NT2/D1 (cell line): Measurements from ENCODE around the gene CACNB3.

Experiments used
- SUZ12 ChIP-seq: IDR thresholded peaks from 2 replicates; pipeline ENCODE4 v1.6.1; 2011; ENCODE audit not compliant: insufficient read length, insufficient read depth; ENCODE audit errors: extremely low read depth
- YY1 ChIP-seq: IDR thresholded peaks from 2 replicates; pipeline ENCODE4 v1.6.1; 2011; ENCODE audit not compliant: insufficient read length, insufficient read depth
- ZNF274 ChIP-seq: IDR thresholded peaks from 2 replicates; pipeline ENCODE4 v1.6.1; 2011; ENCODE audit warnings: mild to moderate bottlenecking, low read depth, low read length

DNA sequence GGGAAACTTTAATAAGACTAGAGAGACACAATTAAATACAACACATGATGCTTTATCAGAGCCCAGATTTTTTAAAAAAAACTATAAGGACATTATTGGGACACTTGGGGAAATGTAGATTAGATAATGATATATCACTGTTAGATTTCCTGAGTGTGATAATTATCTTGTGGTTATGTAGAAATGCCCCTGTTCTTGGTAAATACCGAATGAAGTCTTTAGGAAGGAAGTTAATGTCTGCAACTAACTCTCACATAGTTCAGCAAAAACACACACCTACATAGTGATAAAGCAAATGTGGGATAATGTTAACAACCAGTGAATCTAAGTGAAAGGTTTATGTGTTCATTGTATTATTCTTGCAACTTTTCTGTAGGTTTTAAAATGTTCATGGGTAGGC lies 14.6 kb upstream of the CACNB3 start:
- TF ChIP-seq YY1 (no peak), SUZ12 (no peak), ZNF274 (no peak)
